Neural progenitor cell (in vitro differentiated cells): ENCODE data around the gene C5orf52. TPM values are rescaled to one million over a fixed set of nuclear protein-coding genes. Genes with fewer than 3 reads are reported as not detected.

ENCODE experiments used
- DNase-seq: peaks from one replicate; pipeline ENCODE4 v3.0.0-alpha.2; 2016; ENCODE audit warnings: low spot score
- H2AFZ ChIP-seq: fragments of 200-600 bp; sonication (generic); replicated peaks from 2 replicates; pipeline ENCODE4 v1.6.1; 2016; ENCODE audit warnings: antibody characterized with exemption
- H3F3A ChIP-seq: fragments of 200-600 bp; sonication (generic); 2 replicates; pipeline ENCODE4 v1.6.1; 2016; ENCODE audit warnings: antibody characterized with exemption, low read depth
- H3K27ac ChIP-seq: fragments of 200-600 bp; sonication (generic); 2 replicates; pipeline ENCODE4 v1.5.1; 2016; ENCODE audit warnings: mild to moderate bottlenecking
- H3K27me3 ChIP-seq: fragments of 200-600 bp; sonication (generic); 2 replicates; pipeline ENCODE4 v1.6.1; 2016; ENCODE audit warnings: mild to moderate bottlenecking, moderate library complexity
- H3K36me3 ChIP-seq: fragments of 200-600 bp; sonication (generic); 2 replicates; pipeline ENCODE4 v1.5.1; 2016
- H3K4me1 ChIP-seq: fragments of 200-600 bp; sonication (generic); 2 replicates; pipeline ENCODE4 v1.6.1; 2016; ENCODE audit warnings: mixed run types
- H3K4me2 ChIP-seq: fragments of 200-600 bp; sonication (generic); 2 replicates; pipeline ENCODE4 v1.6.1; 2016
- H3K4me3 ChIP-seq: fragments of 200-600 bp; sonication (generic); 2 replicates; pipeline ENCODE4 v1.5.1; 2016
- H3K79me2 ChIP-seq: fragments of 200-600 bp; sonication (generic); 2 replicates; pipeline ENCODE4 v1.6.1; 2016; ENCODE audit warnings: low read depth
- H3K9ac ChIP-seq: fragments of 200-600 bp; sonication (generic); 2 replicates; pipeline ENCODE4 v1.6.1; 2016
- H3K9me3 ChIP-seq: fragments of 200-600 bp; sonication (generic); 2 replicates; pipeline ENCODE4 v1.5.1; 2016; ENCODE audit warnings: low read depth
- H4K20me1 ChIP-seq: fragments of 200-600 bp; sonication (generic); 2 replicates; pipeline ENCODE4 v1.6.1; 2016; ENCODE audit warnings: low read depth
- H3K27ac Mint-ChIP-seq: 3 replicates; pipeline ENCODE4 v1.8.0; 2021; ENCODE audit warnings: mixed read lengths
- H3K27me3 Mint-ChIP-seq: 2 replicates; pipeline ENCODE4 v1.8.0; 2022; ENCODE audit warnings: low read depth, mild to moderate bottlenecking, inconsistent platforms, moderate library complexity, mixed read lengths; ENCODE audit not compliant: insufficient read depth
- H3K36me3 Mint-ChIP-seq: 3 replicates; pipeline ENCODE4 v1.8.0; 2021; ENCODE audit warnings: mixed read lengths
- H3K4me1 Mint-ChIP-seq: 3 replicates; pipeline ENCODE4 v1.8.0; 2021; ENCODE audit warnings: mixed read lengths
- H3K4me3 Mint-ChIP-seq: 3 replicates; pipeline ENCODE4 v1.8.0; 2021; ENCODE audit warnings: mild to moderate bottlenecking, moderate library complexity, mixed read lengths
- H3K9me3 Mint-ChIP-seq: 3 replicates; pipeline ENCODE4 v1.8.0; 2020; ENCODE audit warnings: mixed read lengths
- CTCF ChIP-seq: fragments of 200-600 bp; sonication (generic); IDR thresholded peaks from 2 replicates; pipeline ENCODE4 v1.5.1; 2017; ENCODE audit warnings: antibody characterized with exemption, mild to moderate bottlenecking
- EZH2 ChIP-seq: fragments of 200-600 bp; sonication (generic); IDR thresholded peaks from 2 replicates; pipeline ENCODE4 v1.6.1; 2017; ENCODE audit warnings: antibody characterized with exemption, mild to moderate bottlenecking, moderate library complexity
- EZH2phosphoT487 ChIP-seq: fragments of 200-600 bp; sonication (generic); IDR thresholded peaks from 2 replicates; pipeline ENCODE4 v1.6.1; 2017; ENCODE audit warnings: antibody characterized with exemption
- total RNA-seq: library from RNA; depleted of rRNA; stranded (reverse); fragments of >200 nt; gene quantifications from 2 replicates; pipeline ENCODE4 v1.2.3, GENCODE V29; 2015; ENCODE audit warnings: low replicate concordance

The C5orf52 gene
- total RNA-seq, 1 donor from 2014 or later: not detected

GRCh38 chr5:157659868-157660660, 11.3 kb upstream of the C5orf52 start:
- Mint-ChIP-seq H3K36me3 (peaks cover 3% of the 10 kb centered on the region), H3K4me1 (no peaks in the 10 kb centered on the region), H3K27ac (no peak overlapping the region), H3K4me3 (no peak overlapping the region), H3K27me3 (no peaks in the 10 kb centered on the region), H3K9me3 (peaks cover 28% of the 10 kb centered on the region)
- Histone ChIP-seq H3K9ac (no peak overlapping the region), H3K27ac (no peak overlapping the region), H3K4me1 (no peaks in the 10 kb centered on the region), H3K79me2 (no peaks in the 10 kb centered on the region), H3K4me3 (no peak overlapping the region), H2AFZ (no peak overlapping the region), H3K27me3 (no peaks in the 10 kb centered on the region), H3K9me3 (peaks cover 7% of the 10 kb centered on the region), H3K36me3 (no peaks in the 10 kb centered on the region), H3F3A (no peaks in the 10 kb centered on the region), H3K4me2 (no peak overlapping the region), H4K20me1 (no peaks in the 10 kb centered on the region)
- no peak for DNase-seq
- TF ChIP-seq EZH2phosphoT487 (no peak), CTCF (no peak), EZH2 (no peak)

- Mint-ChIP-seq H3K4me1 (peaks cover 6% of the 10 kb centered on the region), H3K4me3 (no peak overlapping the region), H3K27ac (no peak overlapping the region), H3K27me3 (no peaks in the 10 kb centered on the region), H3K9me3 (peaks cover 9% of the 10 kb centered on the region), H3K36me3 (no peaks in the 10 kb centered on the region)
- TF ChIP-seq CTCF (no peak), EZH2phosphoT487 (no peak), EZH2 (no peak)
- Histone ChIP-seq H3K27me3 (no peaks in the 10 kb centered on the region), H3K4me1 (no peaks in the 10 kb centered on the region), H3K4me3 (no peak overlapping the region), H2AFZ (no peak overlapping the region), H3K9me3 (peaks cover 4% of the 10 kb centered on the region), H3K36me3 (no peaks in the 10 kb centered on the region), H3K9ac (no peak overlapping the region), H3F3A (no peaks in the 10 kb centered on the region), H3K4me2 (no peak overlapping the region), H3K79me2 (no peaks in the 10 kb centered on the region), H3K27ac (no peak overlapping the region), H4K20me1 (no peaks in the 10 kb centered on the region)
- DNase-seq: no peak
These were observed 5.8 kb upstream of the C5orf52 start for GRCh38 chr5:157665467-157666070.

GRCh38 chr5:157668356-157668755, 3.0 kb upstream of the C5orf52 start:
- H3F3A ChIP-seq: no peaks in the 10 kb centered on the region
- H3K4me3 ChIP-seq: no peak overlapping the region
- Mint-ChIP-seq H3K4me1 (peaks cover 9% of the 10 kb centered on the region), H3K27me3 (no peaks in the 10 kb centered on the region), H3K36me3 (peaks cover 5% of the 10 kb centered on the region), H3K27ac (no peak overlapping the region), H3K4me3 (no peak overlapping the region), H3K9me3 (peaks cover 14% of the 10 kb centered on the region)
- no peaks in the 10 kb centered on the region for H3K4me1 ChIP-seq
- TF ChIP-seq EZH2phosphoT487 (no peak), CTCF (no peak), EZH2 (no peak)
- DNase-seq: no peak
- no peaks in the 10 kb centered on the region for H3K27me3 ChIP-seq
- H3K9ac ChIP-seq: no peak overlapping the region
- no peak overlapping the region for H3K27ac ChIP-seq
- no peaks in the 10 kb centered on the region for H3K36me3 ChIP-seq
- H3K4me2 ChIP-seq: no peak overlapping the region
- H4K20me1 ChIP-seq: no peaks in the 10 kb centered on the region
- no peak overlapping the region for H2AFZ ChIP-seq
- H3K79me2 ChIP-seq: no peaks in the 10 kb centered on the region
- H3K9me3 ChIP-seq: no peaks in the 10 kb centered on the region
